GM19463 (cell line): Measurements from ENCODE around the gene NPFFR1.
A peak's percentile ranks its signal among the peaks of the same experiment; 100 is the strongest.

Experiments
- ATAC-seq: cut with Tn5 transposase; IDR thresholded peaks from one replicate; pipeline ENCODE4 v1.9.1; 2021; ENCODE audit warnings: mild to moderate bottlenecking, moderate library complexity; ENCODE audit not compliant: unreplicated experiment

NPFFR1 gene

GRCh38 chr10:70293169-70293843 lies 9.5 kb upstream of the NPFFR1 start:
- peak; percentile 89 for ATAC-seq

- ATAC-seq = no peak
Observed at GRCh38 chr10:70292004-70292403, 8.2 kb upstream of the NPFFR1 start.

DNA sequence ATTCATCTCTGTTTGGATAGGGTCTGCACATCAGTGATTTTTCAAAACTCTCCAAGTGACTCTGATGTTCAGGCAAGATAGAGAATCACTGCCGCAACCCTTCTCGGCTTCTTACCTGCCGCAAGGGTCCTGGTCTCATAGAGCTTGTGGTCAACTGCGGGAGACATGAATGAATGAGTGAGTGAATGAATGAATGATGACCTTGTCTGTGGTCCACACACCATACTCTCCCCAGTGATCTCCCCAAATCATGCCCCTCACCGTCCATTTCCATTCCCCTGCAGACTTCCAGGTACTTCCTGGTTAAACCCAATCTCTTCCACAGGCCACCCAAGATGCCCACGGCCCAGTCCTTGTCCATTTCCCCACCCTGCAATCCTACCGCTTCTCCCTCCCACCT lies 5.9 kb upstream of the NPFFR1 start:
- no peak for ATAC-seq

DNA sequence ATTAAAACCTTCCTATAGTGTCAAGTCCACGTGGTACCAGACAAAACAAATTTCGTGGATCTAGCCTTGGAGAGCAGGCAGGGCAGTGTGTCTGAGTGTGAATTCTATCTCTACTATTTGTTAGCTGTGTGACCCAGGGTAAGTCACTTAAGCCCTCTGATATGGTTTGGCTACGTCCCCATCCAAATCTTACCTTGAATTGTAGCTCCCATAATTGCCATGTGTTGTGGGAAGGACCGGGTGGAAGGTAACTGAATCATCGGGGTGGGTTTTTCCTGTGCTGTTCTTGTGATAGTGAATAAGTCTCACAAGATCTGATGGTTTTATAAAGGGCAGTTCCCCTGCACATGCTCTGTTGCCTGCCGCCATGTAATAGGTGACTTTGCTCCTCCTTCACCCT lies 2.8 kb upstream of the NPFFR1 start:
- no peak for ATAC-seq

GRCh38 chr10:70285476-70285831 lies 1.6 kb upstream of the NPFFR1 start:
- ATAC-seq = no peak

DNA sequence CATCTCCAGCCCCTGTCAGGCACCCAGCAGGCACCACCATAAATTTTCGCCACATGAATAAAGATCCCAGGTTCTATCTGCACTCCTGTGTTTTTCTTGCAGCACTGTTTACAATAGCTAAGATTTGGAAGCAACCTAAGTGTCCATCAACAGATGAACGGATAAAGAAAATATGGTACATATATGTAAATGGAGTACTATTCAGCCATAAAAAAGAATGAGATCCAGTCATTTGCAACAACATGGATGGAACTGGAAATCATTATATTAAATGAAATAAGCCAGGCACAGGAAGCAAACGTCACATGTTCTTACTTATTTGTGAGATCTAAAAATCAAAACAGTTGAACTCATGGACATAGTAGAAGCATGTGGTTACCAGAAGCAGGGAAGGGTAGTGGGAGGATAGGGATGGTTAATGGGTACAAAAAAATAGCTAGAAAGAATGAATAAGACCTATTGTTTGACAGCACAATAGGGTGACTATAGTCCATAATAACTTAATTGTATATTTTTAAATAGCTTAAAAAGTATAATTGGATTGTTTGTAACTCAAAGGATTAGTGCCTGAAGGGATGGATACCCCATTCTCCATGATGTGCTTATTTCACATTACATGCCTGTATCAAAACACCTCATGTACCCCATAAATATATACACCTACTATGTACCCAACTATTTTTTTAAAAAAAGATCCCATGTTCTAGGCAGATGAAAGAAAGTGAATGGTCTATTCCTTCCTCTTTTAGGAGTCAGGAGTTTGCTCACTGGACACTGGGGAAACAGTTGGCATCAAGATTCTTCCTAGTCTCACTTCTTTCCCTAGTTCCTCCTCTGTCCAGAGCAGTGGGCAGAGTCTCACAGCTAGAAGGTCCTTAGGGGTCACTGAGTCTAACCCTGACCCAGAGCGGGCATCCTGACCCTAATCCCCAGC lies 1.0 kb upstream of the NPFFR1 start:
- no peak for ATAC-seq

- no peak for ATAC-seq
Observed at GRCh38 chr10:70283071-70283444, 746 bp downstream of the NPFFR1 start.

DNA sequence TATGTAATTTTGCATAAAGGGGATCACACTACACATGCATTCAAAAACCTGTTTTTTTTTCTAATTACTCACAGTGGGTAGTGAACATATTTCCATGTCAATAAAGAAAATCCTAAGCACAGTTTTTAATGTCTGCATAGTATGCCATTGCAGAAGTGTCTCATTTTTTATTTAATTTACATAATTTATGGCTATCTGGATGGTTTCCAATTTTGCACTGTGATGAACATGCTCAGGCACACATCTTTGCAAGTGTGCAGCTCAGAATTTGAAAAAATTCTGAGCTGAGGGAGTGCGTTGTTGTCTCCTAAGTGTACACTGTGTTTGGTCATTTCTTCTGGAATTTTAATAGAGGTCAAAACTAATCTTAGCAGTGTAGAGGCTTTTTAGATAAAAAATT lies 2.2 kb downstream of the NPFFR1 start:
- ATAC-seq = no peak

GRCh38 chr10:70280099-70280498 lies 3.7 kb downstream of the NPFFR1 start:
- no peak for ATAC-seq

DNA sequence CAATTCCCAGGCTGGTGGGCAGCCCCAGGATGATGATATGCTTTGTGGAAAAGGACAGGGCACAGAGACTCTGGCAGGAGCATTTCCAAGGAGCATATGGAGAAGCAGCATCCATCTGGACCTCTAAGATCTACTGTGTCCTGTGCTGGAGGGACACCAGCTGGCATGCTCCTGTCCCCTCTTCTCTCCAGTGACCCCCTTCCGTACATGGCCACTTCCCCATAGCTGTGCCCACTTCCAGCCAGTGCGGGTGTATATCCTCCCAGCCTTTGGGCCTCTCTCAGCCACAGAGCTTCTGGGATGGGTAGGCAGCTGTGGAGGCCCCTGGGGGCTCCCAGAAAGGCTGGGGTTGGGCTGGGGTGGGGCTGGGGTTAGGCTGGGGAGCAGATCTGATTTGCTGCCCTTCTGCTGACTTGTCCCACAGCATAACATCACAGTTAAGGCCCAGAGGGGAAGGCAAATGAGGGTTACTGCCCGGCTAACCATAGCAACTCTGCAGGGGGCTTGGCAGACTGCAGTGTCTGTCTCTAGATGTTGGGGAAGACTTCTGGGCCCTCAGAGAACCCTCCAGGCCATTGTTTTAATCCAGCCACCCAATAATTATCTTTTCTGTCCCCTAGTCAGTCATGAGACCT lies 6.3 kb downstream of the NPFFR1 start:
- no peak for ATAC-seq

GRCh38 chr10:70274643-70275042 lies 9.2 kb downstream of the NPFFR1 start:
- no peak for ATAC-seq

GRCh38 chr10:70272925-70273316 lies 10.9 kb downstream of the NPFFR1 start:
- ATAC-seq = peak; percentile 46

DNA sequence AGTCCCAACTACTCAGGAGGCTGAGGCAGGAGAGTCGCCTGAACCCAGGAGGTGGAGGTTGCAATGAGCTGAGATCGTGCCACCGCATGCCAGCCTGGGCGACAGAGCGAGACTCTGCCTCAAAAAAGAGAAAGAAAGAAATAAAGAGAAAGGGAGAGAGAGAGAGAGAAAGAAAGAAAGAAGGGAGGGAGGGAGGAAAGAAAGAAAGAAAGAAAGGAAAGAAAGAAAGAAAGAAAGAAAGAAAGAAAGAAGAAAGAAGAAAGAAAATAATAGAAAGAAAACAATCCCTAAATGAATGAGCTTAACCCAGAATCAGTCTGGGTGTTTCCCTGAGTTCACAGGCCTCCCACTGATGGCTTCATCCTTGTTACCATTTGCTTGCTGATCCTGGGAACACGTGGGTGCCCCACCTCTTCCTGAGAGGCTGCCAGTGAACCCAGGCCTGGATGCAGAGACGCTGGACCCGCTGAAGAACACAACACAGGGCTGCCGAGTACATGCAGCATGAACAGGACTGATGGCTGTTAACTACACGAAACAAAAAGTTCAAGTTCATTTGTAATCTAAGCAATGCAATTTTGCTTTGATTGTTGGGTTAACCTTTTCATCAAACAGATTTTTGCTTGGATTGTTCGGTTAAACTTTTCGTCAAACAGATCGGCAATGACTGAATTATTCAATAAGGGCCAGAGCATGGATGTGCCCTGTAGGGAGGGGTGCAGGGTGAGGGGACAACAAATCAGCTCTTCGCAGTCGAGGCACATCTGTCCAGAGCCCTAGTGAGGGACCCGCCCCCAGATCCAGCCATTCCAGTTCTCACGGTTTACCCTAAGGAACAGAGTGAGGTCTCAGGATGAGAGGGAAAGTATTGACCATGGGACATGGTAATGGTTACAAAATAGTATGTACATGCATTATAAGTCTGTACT lies 11.5 kb downstream of the NPFFR1 start:
- no peak for ATAC-seq

- no peak for ATAC-seq
Observed at GRCh38 chr10:70270952-70271351, 12.9 kb downstream of the NPFFR1 start.

GRCh38 chr10:70269741-70270140 lies 14.1 kb downstream of the NPFFR1 start:
- no peak for ATAC-seq

DNA sequence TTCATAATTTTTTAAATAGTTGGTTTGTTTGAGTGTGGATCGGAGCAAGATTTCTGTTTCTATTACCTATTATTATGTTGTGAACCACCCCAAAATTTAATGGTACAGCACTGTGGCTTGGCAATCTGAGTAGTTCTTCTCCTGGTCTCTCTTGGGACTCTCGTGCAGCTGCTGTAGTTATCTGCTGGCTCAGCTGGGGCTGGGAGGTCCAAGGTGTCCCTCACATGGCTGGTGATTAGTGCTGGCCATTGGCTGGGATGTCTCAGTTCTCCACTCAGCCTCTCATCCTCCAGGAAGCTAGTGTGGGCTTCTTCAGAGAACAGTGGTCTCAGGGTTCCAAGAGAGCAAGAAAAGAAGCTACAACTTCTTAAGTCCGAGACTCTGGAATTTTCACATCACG lies 15.4 kb downstream of the NPFFR1 start:
- no peak for ATAC-seq

- ATAC-seq = no peak
Observed at GRCh38 chr10:70267161-70267933, 16.5 kb downstream of the NPFFR1 start.

DNA sequence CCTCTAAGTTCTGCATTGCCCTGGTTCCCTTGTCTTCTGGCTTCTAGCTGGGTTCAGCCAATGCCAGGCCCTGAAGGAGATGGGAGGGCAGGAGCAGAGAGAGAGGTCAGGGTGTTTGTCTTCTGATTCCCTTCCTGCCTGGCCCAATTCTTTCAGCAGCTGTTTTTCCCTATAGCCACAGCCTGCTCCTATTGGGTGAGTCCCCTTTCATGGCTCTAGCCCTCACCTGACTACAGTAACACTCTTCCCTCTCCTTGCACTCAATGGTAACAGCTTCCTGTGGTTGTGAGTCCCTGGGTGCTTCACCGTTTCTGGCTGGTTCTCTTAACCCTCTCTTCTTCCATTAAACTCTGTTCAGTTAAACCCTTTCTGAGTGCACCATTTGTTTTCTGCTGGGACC lies 17.1 kb downstream of the NPFFR1 start:
- no peak for ATAC-seq

GRCh38 chr10:70266056-70266455 lies 17.7 kb downstream of the NPFFR1 start:
- ATAC-seq = no peak

DNA sequence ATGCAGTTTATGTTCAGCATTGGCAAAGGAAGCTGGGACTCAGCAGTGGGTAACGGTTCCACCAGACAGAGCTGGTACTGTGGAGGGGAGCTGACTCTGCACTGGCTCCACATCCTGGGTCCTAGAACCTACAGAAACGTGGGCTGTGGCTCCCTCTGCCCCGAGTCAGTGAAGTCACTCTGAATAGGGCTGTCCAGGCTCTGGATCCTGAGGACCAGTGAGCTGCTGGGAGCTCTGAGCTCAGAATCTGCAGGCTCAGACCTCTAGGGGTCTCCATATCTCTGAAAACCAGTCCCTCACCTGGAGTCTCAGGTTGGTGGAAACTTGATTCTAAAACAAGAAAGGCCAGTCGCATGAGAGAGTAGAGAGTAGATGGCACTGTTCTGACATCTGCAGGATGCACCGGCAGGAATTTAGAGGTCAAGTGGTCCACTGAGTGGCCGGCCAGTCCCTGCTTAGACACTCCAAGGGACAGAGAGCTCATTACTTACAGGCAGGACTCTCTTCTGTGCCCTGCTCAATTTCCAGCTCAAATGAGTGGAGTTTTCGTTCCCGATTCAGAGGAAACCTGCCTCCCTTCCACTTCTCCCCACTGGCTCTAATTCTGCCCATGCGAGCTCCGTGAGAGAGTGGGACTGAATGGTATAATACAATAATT lies 18.6 kb downstream of the NPFFR1 start:
- ATAC-seq = no peak
